ENCODE results near the gene ELK4. TPM values are rescaled to one million over a fixed set of nuclear protein-coding genes. Genes with fewer than 3 reads are reported as not detected.

The ELK4 gene
- total RNA-seq, 1 donor from 2014 or later = 50.4 TPM

- H3K27ac Mint-ChIP-seq (ENCODE audit: unreplicated experiment) = no peak overlapping the region
Observed at GRCh38 chr1:205633421-205633976, 1.7 kb upstream of the ELK4 start.

GRCh38 chr1:205632669-205633169 lies 908 bp upstream of the ELK4 start:
- peak overlapping the region; percentile 84 for H3K4me3 Mint-ChIP-seq (ENCODE audit: unreplicated experiment)
- no peaks in the 10 kb centered on the region for H3K27me3 Mint-ChIP-seq (ENCODE audit: unreplicated experiment)
- no peak for DNase-seq (ENCODE audit: extremely low spot score, unreplicated experiment)
- no peaks in the 10 kb centered on the region for H3K36me3 Mint-ChIP-seq (ENCODE audit: unreplicated experiment)
- H3K27ac Mint-ChIP-seq (ENCODE audit: unreplicated experiment) = peak overlapping the region; percentile 94
- H3K9me3 Mint-ChIP-seq (ENCODE audit: unreplicated experiment) = no peaks in the 10 kb centered on the region
- H3K4me1 Mint-ChIP-seq (ENCODE audit: unreplicated experiment) = peaks cover 45% of the 10 kb centered on the region
- TF ChIP-seq CTCF (IDR thresholded peaks at IDR 0.05) = no peak

More at GRCh38 chr1:205633421-205633976, 1.7 kb upstream of the ELK4 start:
- H3K9me3 Mint-ChIP-seq (ENCODE audit: unreplicated experiment) = no peaks in the 10 kb centered on the region
- no peaks in the 10 kb centered on the region for H3K27me3 Mint-ChIP-seq (ENCODE audit: unreplicated experiment)
- H3K36me3 Mint-ChIP-seq (ENCODE audit: unreplicated experiment) = no peaks in the 10 kb centered on the region
- peaks cover 41% of the 10 kb centered on the region for H3K4me1 Mint-ChIP-seq (ENCODE audit: unreplicated experiment)
- no peak overlapping the region for H3K4me3 Mint-ChIP-seq (ENCODE audit: unreplicated experiment)
- no peak for DNase-seq (ENCODE audit: extremely low spot score, unreplicated experiment)
- TF ChIP-seq CTCF (IDR thresholded peaks at IDR 0.05) = no peak

- no peak for TF ChIP-seq CTCF (IDR thresholded peaks at IDR 0.05)
- H3K4me1 Mint-ChIP-seq (ENCODE audit: unreplicated experiment) = peaks cover 36% of the 10 kb centered on the region
- peak overlapping the region; percentile 98 for H3K4me3 Mint-ChIP-seq (ENCODE audit: unreplicated experiment)
- H3K36me3 Mint-ChIP-seq (ENCODE audit: unreplicated experiment) = peaks cover 3% of the 10 kb centered on the region
- no peaks in the 10 kb centered on the region for H3K27me3 Mint-ChIP-seq (ENCODE audit: unreplicated experiment)
- peak overlapping the region; percentile 99 for H3K27ac Mint-ChIP-seq (ENCODE audit: unreplicated experiment)
- H3K9me3 Mint-ChIP-seq (ENCODE audit: unreplicated experiment) = no peaks in the 10 kb centered on the region
- peak; percentile 89 for DNase-seq (ENCODE audit: extremely low spot score, unreplicated experiment)
Observed at GRCh38 chr1:205631010-205631767, 622 bp downstream of the ELK4 start.

- TF ChIP-seq CTCF (IDR thresholded peaks at IDR 0.05) = no peak
- no peaks in the 10 kb centered on the region for H3K27me3 Mint-ChIP-seq (ENCODE audit: unreplicated experiment)
- H3K27ac Mint-ChIP-seq (ENCODE audit: unreplicated experiment) = peak overlapping the region; percentile 99
- peaks cover 3% of the 10 kb centered on the region for H3K36me3 Mint-ChIP-seq (ENCODE audit: unreplicated experiment)
- H3K4me3 Mint-ChIP-seq (ENCODE audit: unreplicated experiment) = peak overlapping the region; percentile 98
- peaks cover 36% of the 10 kb centered on the region for H3K4me1 Mint-ChIP-seq (ENCODE audit: unreplicated experiment)
- H3K9me3 Mint-ChIP-seq (ENCODE audit: unreplicated experiment) = no peaks in the 10 kb centered on the region
- DNase-seq (ENCODE audit: extremely low spot score, unreplicated experiment) = no peak
Observed at GRCh38 chr1:205630651-205631009, 1.2 kb downstream of the ELK4 start.

GRCh38 chr1:205630241-205630640 lies 1.6 kb downstream of the ELK4 start:
- Mint-ChIP-seq H3K27me3 (ENCODE audit: unreplicated experiment) (no peaks in the 10 kb centered on the region), H3K4me1 (ENCODE audit: unreplicated experiment) (peaks cover 36% of the 10 kb centered on the region), H3K36me3 (ENCODE audit: unreplicated experiment) (peaks cover 3% of the 10 kb centered on the region), H3K27ac (ENCODE audit: unreplicated experiment) (peak overlapping the region; percentile 99), H3K4me3 (ENCODE audit: unreplicated experiment) (peak overlapping the region; percentile 98), H3K9me3 (ENCODE audit: unreplicated experiment) (no peaks in the 10 kb centered on the region)
- no peak for TF ChIP-seq CTCF (IDR thresholded peaks at IDR 0.05)
- no peak for DNase-seq (ENCODE audit: extremely low spot score, unreplicated experiment)
